HepG2 (cell line): ENCODE results near the gene UTP11. TPM values are rescaled to one million over a fixed set of nuclear protein-coding genes. Genes with fewer than 3 reads are reported as not detected.

ENCODE experiments used
- ATAC-seq: fragments of 200-7000 bp; cut with Tn5 transposase; 3 replicates; pipeline ENCODE4 v1.9.1; 2020; ENCODE audit warnings: mild to moderate bottlenecking, moderate library complexity
- BruUV-seq: library from RNA; stranded (reverse); fragments of 400-500 nt; replicated peaks from 2 replicates; lab custom pipeline; 2021; lab: Mats Ljungman, UMichigan
- CTCF ChIA-PET: fragments of 300-600 bp; formaldehyde crosslinking; extraction: SDS; loops from one replicate; lab custom pipeline; 2021; ENCODE audit warnings: low total read pairs, inconsistent platforms, low intra/inter-chr PET ratio; lab: Yijun Ruan, JAX
- POLR2A ChIA-PET: fragments of 350-600 bp; sonication (Branson Sonifier 250); formaldehyde crosslinking; loops from one replicate; lab custom pipeline; 2020; ENCODE audit warnings: antibody characterized with exemption, inconsistent platforms; lab: Yijun Ruan, JAX
- DNase-seq: peaks from one replicate; pipeline ENCODE4 v3.0.0-alpha.2; 2015; ENCODE audit warnings: low spot score
- FAIRE-seq: peaks from 3 replicates; lab custom pipeline; 2011; peaks lifted over from hg19 to GRCh38; lab: Jason Lieb, UNC
- H2AFZ ChIP-seq: one replicate; pipeline ENCODE4 v1.6.1; 2011; ENCODE audit warnings: low read length, inconsistent platforms
- H3K27ac ChIP-seq: fragments of 300-600 bp; 3 replicates; pipeline ENCODE4 v1.8.0; 2011; ENCODE audit warnings: mixed run types, mild to moderate bottlenecking, mixed read lengths, low read length, inconsistent platforms; ENCODE audit not compliant: insufficient read depth; ENCODE audit errors: extremely low read length
- H3K27me3 ChIP-seq, 2 experiments: fragments of 200-600 bp in 1 of 2; 2 replicates in 1 of 2; 3 replicates in 1 of 2; pipeline versions ENCODE4 v1.6.0 to v1.8.0; 2011; ENCODE audit warnings: low read length in 2 of 2, mild to moderate bottlenecking in 2 of 2, moderate library complexity in 2 of 2, inconsistent platforms in 1 of 2; ENCODE audit not compliant: insufficient read depth in 2 of 2, control insufficient read depth in 1 of 2
- H3K36me3 ChIP-seq, 2 experiments: fragments of 200-600 bp in 1 of 2; replicated peaks in 1 of 2; 2 replicates in 1 of 2; 3 replicates in 1 of 2; pipeline versions ENCODE4 v1.5.1 to v1.8.0; 2011; ENCODE audit warnings: low read length in 2 of 2, inconsistent platforms in 1 of 2; ENCODE audit not compliant: insufficient read depth in 2 of 2, control insufficient read depth in 1 of 2
- H3K4me1 ChIP-seq: 2 replicates; pipeline ENCODE4 v1.5.1; 2012; ENCODE audit warnings: low read length, inconsistent platforms; ENCODE audit not compliant: insufficient read depth
- H3K4me2 ChIP-seq: 2 replicates; pipeline ENCODE4 v1.6.0; 2011; ENCODE audit warnings: low read depth, low read length, inconsistent platforms
- H3K4me3 ChIP-seq, 3 experiments: fragments of 200-600 bp in 1 of 3; sonication (generic), shearing (Covaris generic) in 1 of 3; replicated peaks in 1 of 3; 2 replicates each; pipeline ENCODE4 v1.5.1; 2011 to 2016; ENCODE audit warnings: low read length in 3 of 3, inconsistent platforms in 2 of 3, low read depth in 2 of 3, mild to moderate bottlenecking in 2 of 3, control low read depth in 1 of 3, mixed read lengths in 1 of 3; ENCODE audit not compliant: insufficient read depth in 1 of 3
- H3K79me2 ChIP-seq: one replicate; pipeline ENCODE4 v1.6.1; 2011; ENCODE audit warnings: low read length, inconsistent platforms; ENCODE audit not compliant: insufficient read depth
- H3K9ac ChIP-seq: 2 replicates; pipeline ENCODE4 v1.6.0; 2011; ENCODE audit warnings: mild to moderate bottlenecking, low read depth, low read length, inconsistent platforms; ENCODE audit not compliant: insufficient read depth
- H3K9me3 ChIP-seq: 2 replicates; pipeline ENCODE4 v1.5.1; 2012; ENCODE audit warnings: mild to moderate bottlenecking, low read length
- H4K20me1 ChIP-seq: 2 replicates; pipeline ENCODE4 v1.6.0; 2011; ENCODE audit warnings: inconsistent platforms, mild to moderate bottlenecking, low read length, moderate library complexity; ENCODE audit not compliant: insufficient read depth
- KDM4B ChIP-seq: sonication (generic); formaldehyde crosslinking; IDR thresholded peaks from 2 replicates; pipeline ENCODE4 v1.4.0; 2020; ENCODE audit warnings: missing genetic modification reagents
- NFIC ChIP-seq: IDR thresholded peaks from 2 replicates; pipeline ENCODE4 v1.6.1; 2012; ENCODE audit warnings: mild to moderate bottlenecking, low read length, inconsistent platforms
- PAWR ChIP-seq: sonication (generic); formaldehyde crosslinking; IDR thresholded peaks from 2 replicates; pipeline ENCODE4 v1.4.0; 2020; ENCODE audit warnings: missing genetic modification reagents, mild to moderate bottlenecking, borderline replicate concordance
- ZNF101 ChIP-seq: sonication (generic); formaldehyde crosslinking; IDR thresholded peaks from 2 replicates; pipeline ENCODE4 v1.4.0; 2020; ENCODE audit warnings: mild to moderate bottlenecking, low read depth, missing genetic modification reagents, borderline replicate concordance
- ZSCAN12 ChIP-seq: sonication (generic); formaldehyde crosslinking; IDR thresholded peaks from 2 replicates; pipeline ENCODE4 v1.9.0; 2021; ENCODE audit warnings: mild to moderate bottlenecking, missing genetic modification reagents
- WGBS: methylation state at CpG from one replicate; pipeline ENCODE4 v1.1.6; 2017; ENCODE audit warnings: low lambda C conversion rate; 5-methylcytosine and 5-hydroxymethylcytosine counted together
- in situ Hi-C: cut with HindIII; loops from 2 replicates; pipeline ENCODE4 v1.10.0; 2017; ENCODE audit warnings: low pct_unique_long_range_greater_than_20kb; ENCODE audit not compliant: extremely low pct_ligation_motif_present
- intact Hi-C: fragments of 100-400 bp; cut with micrococcal nuclease; formaldehyde crosslinking; loops from one replicate; pipeline ENCODE4 v1.10.0; 2022; ENCODE audit not compliant: unreplicated experiment
- polyA plus RNA-seq, 8 experiments: library from polyadenylated mRNA; depleted of rRNA in 3 of 8; stranded (reverse) in 7 of 8; unstranded in 1 of 8; fragments of >200 nt; fragmentation: Illumina TruSeq in 4 of 8; extraction: Trizol in 4 of 8; gene quantifications; 2 replicates each; pipeline versions ENCODE4 v1.2.1 to v1.2.3, GENCODE V29; 2011 to 2016; ENCODE audit warnings: low read depth in 4 of 8, missing spikeins in 1 of 8, mixed read lengths in 1 of 8; ENCODE audit not compliant: insufficient read depth in 1 of 8
- total RNA-seq, 5 experiments: library from RNA; depleted of rRNA; stranded (reverse); fragments of >200 nt; fragmentation: Illumina TruSeq; extraction: Trizol; gene quantifications; 2 replicates each; pipeline ENCODE4 v1.2.3, GENCODE V29; 2016; ENCODE audit warnings: low read depth in 1 of 5
- TF ChIP-seq, protein P1 (sequence below): sonication (generic); formaldehyde crosslinking; IDR thresholded peaks from 2 replicates; pipeline ENCODE4 v1.9.0; 2021; ENCODE audit warnings: missing genetic modification reagents, mild to moderate bottlenecking, borderline replicate concordance
- TF ChIP-seq, protein P2 (sequence below): sonication (generic); formaldehyde crosslinking; IDR thresholded peaks from 2 replicates; pipeline ENCODE4 v1.8.0; 2022; ENCODE audit warnings: missing genetic modification reagents, mild to moderate bottlenecking, borderline replicate concordance

UTP11 gene
- total and polyA plus RNA-seq, 2 of the 13 experiments (the other 11 are each of a cell fraction or from before 2014, with no cell fraction given) = 13.5 to 44.8 TPM

DNA sequence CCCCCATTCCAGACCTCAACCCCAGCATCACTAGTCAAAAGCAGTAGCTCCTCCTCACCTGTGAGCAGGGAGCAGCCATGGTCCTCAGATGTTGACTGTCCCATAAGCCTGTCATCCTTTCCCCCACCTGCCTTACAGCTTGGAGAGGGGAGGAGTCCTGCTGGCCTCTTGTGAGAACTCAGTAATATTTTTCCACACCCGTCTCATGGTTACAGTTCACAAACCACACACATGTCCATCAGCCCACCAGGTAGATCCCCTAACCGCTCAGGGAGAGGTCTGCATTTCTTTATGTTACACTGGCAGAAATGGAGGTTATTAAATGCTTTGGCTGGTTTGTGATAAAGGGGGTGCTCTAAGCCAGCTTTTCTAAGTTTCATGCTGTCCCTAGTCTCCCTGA lies 60.3 kb downstream of the UTP11 start:
- ATAC-seq = no peak
- FAIRE-seq = no peak
- in situ Hi-C loops (no loop called here), intact Hi-C loops (no loop called here)
- 32% methylated on average over 2 of the region's 2 CpGs for WGBS
- POLR2A ChIA-PET = interaction anchor here (2.2 kb wide), 1 partner anchor 9 kb away, joined by 6 read pairs; no protein-coding TSS in a partner anchor
- Histone ChIP-seq H3K4me3 (no peak overlapping the region), H3K79me2 (no peaks in the 10 kb centered on the region), H3K36me3 (no peaks in the 10 kb centered on the region), H4K20me1 (no peaks in the 10 kb centered on the region), H3K9me3 (no peaks in the 10 kb centered on the region), H3K4me1 (peaks cover 10% of the 10 kb centered on the region), H3K4me2 (no peak overlapping the region), H3K27me3 (peaks cover 0 to 1% of the 10 kb centered on the region in 2 experiments; a peak in 1 of 5 replicates), H3K27ac (no peak overlapping the region), H2AFZ (no peak overlapping the region), H3K9ac (no peak overlapping the region)
- CTCF ChIA-PET = no interaction called here
- BruUV-seq = no TSS peak
- TF ChIP-seq PAWR (CRISPR knock-in tag) = no peak
- TF ChIP-seq ZSCAN12 (CRISPR knock-in tag) = no peak
- no peak for TF ChIP-seq ZNF101 (CRISPR knock-in tag)
- no peak for TF ChIP-seq KDM4B (CRISPR knock-in tag)
- TF ChIP-seq, protein P1, sequence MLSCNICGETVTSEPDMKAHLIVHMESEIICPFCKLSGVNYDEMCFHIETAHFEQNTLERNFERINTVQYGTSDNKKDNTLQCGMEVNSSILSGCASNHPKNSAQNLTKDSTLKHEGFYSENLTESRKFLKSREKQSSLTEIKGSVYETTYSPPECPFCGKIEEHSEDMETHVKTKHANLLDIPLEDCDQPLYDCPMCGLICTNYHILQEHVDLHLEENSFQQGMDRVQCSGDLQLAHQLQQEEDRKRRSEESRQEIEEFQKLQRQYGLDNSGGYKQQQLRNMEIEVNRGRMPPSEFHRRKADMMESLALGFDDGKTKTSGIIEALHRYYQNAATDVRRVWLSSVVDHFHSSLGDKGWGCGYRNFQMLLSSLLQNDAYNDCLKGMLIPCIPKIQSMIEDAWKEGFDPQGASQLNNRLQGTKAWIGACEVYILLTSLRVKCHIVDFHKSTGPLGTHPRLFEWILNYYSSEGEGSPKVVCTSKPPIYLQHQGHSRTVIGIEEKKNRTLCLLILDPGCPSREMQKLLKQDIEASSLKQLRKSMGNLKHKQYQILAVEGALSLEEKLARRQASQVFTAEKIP (CRISPR knock-in tag) = no peak
- TF ChIP-seq, protein P2, sequence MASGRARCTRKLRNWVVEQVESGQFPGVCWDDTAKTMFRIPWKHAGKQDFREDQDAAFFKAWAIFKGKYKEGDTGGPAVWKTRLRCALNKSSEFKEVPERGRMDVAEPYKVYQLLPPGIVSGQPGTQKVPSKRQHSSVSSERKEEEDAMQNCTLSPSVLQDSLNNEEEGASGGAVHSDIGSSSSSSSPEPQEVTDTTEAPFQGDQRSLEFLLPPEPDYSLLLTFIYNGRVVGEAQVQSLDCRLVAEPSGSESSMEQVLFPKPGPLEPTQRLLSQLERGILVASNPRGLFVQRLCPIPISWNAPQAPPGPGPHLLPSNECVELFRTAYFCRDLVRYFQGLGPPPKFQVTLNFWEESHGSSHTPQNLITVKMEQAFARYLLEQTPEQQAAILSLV = no peak
- TF ChIP-seq NFIC = no peak
- DNase-seq = no peak
